HG03469 (cell line): ENCODE measurements around the gene FBXO4.
A peak's percentile ranks its signal among the peaks of the same experiment; 100 is the strongest.

Experiments used
- ATAC-seq: cut with Tn5 transposase; IDR thresholded peaks from one replicate; pipeline ENCODE4 v1.9.1; 2021; ENCODE audit warnings: mild to moderate bottlenecking, moderate library complexity, moderate number of reproducible peaks; ENCODE audit not compliant: unreplicated experiment

Gene FBXO4

GRCh38 chr5:41924872-41925554, at the start of gene FBXO4:
Gene FBXO4, plus strand, starts transcription at chr5:41925281. Its CDS starts 29 bp downstream, at chr5:41925310.
- ATAC-seq, result peak; percentile 89

DNA sequence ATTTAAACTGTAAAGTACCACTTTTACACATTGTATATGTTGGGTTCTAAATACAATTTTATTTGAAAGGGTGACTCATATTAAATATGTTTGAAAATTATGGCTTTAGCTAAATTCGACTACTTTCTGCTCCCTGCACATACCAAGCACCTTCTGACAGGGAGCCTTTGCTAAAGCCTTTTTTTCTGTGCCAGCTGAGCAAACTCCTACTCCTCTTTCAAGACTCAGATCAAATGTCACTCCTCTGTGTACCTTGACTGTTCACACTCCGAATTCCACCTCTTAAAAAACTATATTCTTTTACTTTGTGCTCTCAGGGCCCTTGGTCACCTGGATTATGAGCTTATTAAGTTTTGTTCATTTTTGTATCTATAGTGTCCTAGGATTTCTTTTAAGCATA, 48.4 kb upstream of the FBXO4 start:
- no peak for ATAC-seq

GRCh38 chr5:41877408-41877807, 47.7 kb upstream of the FBXO4 start:
- no peak for ATAC-seq

GRCh38 chr5:41878173-41878572, 46.9 kb upstream of the FBXO4 start:
- no peak for ATAC-seq

DNA sequence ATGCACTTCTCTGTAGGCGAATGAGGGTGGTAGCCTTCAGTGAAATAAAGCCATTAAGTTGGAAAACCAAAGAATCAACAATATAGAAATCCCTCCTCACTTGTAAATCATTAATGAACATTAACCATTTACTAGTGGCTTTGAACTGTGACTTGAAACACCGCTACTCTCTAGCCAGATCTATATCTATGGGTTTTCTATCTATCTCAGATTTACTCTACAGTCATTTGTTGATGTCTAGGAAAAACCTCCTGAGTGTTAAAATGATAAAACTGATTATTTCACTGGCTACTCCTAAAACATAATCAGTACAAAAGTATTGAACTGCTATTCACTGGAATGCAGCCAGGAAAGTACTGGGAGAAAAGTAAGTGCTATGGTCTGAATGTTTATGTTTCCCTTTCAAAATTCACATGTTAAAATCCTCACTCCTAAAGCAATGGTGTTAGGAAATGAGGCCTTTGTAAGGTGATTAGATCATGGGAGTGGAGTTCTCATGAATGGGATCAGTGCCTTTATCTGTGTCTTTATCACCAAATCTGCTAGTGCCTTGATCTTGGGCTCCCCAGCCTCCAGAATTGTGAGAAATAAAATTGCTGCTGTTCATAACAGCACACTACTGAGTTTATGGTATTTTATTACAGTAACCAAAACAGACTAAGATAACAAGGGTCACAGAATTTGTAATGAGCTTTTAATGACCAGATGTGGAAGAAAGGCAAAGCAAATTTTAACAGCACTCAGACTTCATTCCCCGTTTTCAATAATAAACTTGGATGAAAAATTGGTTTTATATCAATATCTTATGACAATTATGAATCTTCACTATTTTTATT, 46.2 kb upstream of the FBXO4 start:
- ATAC-seq, result no peak

DNA sequence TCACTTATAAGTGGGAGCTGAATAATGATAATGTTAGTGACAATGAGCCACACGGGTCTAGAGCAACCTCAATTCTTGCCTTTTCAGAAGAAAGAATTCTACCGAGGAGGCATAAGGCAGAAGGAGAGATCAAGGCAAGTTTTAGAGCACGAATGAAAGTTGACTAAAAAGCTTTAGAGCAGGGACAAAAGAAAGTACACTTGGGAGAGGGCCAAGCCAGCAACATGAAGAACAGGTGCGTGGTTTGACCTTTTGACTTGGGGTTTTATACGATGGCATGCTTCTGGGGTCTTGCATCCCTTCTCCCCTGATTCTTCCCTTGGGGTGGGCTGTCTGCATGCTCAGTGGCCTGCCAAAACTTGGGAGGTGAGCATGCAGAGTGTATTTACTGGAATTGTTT, 42.3 kb upstream of the FBXO4 start:
- no peak for ATAC-seq

- ATAC-seq, result no peak
These were observed 41.8 kb upstream of the FBXO4 start for GRCh38 chr5:41883243-41883642.

DNA sequence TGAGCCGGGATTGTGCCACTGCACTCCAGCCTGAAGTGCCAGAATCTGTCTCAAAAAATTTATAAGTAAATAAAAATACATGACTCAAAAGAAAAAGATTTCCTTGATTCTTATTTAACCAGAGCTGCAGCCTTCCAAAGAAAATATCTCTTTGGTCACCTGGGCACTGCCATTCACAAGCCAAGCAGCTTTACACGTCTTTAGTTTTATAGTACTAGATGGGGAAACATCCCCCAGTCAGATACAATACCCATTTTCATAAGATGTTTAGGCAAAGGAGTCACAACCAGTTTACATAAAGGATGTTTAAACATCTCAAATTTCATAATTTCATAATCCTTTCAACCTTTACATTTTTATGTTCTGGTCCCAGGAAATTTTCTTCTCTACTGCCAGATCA, 41.1 kb upstream of the FBXO4 start:
- ATAC-seq, result no peak

DNA sequence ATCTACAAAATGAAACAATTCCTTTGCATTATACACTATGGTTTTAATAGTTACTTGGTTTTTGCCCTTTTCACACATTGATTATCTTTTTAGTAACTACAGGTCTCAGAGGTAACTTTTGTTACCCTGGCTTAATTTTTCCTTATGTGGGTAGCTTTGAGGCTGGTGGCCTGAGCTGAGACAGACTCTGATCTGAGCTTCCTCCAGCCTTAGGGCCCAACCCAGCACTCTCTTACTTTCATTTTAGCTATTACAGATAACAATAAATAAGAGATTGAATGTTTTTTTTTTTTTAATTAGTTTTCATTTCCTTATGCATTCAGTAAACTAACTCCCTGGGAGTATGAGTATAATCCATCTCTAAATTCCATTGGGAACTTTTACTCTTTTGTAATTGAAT, 39.8 kb upstream of the FBXO4 start:
- ATAC-seq, result no peak

DNA sequence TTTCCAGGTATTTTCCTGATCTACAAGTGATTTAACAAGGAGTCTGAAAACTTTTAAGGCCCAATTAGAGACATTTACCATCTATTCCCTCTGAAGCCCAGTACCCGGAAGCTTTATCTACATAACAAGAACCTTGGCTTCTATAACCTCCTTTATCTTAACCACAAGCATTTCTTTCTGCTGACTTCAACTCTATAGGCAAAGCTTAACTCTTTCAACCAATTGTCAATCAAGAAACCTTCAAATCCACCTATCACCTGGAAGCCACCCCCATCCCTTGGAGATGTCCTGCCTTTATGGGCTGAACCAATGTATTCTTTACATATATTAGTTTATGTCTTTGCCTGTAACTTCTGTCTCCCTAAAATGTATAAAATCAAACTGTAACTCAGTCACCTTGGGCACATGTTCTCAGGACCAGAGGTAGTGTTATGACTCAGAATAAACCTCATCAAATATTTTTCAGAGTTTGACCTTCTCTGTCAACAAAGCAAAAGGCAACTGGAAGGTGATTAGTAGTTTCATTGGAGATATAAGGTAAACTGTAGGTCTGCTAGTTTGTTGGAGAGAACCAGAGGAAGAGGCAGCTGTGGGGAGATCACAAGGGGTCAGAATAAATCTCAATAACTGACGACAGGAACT, 33.9 kb upstream of the FBXO4 start:
- no peak for ATAC-seq

- no peak for ATAC-seq
These were observed 33.0 kb upstream of the FBXO4 start for GRCh38 chr5:41892031-41892430.

GRCh38 chr5:41893074-41893851, 31.8 kb upstream of the FBXO4 start:
- ATAC-seq, result peak; percentile 47

GRCh38 chr5:41896230-41896629, 28.9 kb upstream of the FBXO4 start:
- no peak for ATAC-seq

- ATAC-seq, result no peak
These were observed 21.6 kb upstream of the FBXO4 start for GRCh38 chr5:41903382-41903891.

- ATAC-seq, result peak; percentile 98
These were observed 20.9 kb upstream of the FBXO4 start, which contains the start of gene RIMOC1 for GRCh38 chr5:41903892-41904799. Gene RIMOC1, plus strand, starts transcription at chr5:41904344. Its CDS starts 24 bp downstream, at chr5:41904368.

DNA sequence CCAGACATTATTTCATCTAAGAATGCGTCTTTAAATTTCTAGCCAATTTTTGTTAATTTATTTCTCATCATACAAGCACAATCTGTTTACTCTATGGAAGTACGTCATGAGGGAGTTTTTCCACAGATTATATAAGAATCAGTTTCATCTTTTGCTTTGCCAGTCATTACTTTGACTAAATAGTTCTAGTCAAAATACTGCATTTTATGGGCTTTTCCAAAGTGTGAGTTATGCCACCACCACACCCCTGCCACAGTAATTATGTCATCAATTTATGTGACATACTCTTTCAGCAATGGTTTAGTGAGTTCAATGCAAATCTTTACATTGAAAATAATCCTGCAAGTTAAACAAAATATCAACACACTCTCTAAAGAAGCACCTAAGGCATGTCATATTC, 18.9 kb upstream of the FBXO4 start:
- ATAC-seq, result no peak

GRCh38 chr5:41908374-41909079, 16.6 kb upstream of the FBXO4 start:
- no peak for ATAC-seq

DNA sequence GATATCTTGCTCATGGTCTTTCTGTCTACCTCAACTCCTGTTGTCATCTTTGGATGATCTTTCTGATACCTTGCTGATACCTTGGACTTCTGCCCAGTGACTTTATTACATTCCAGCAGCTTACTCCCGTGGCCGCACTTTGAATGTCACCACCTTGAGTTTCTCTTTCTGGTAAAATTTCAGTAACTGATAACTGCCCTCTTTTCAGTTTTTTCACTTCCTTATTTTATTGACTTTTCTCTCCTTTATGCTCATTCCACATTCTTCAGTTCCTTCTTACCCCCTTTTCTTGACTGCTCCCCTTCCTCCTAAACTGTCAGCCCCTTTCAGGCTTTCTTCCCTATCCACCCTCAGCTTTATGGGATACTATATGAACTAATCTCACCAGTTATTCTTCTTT, 7.0 kb upstream of the FBXO4 start:
- no peak for ATAC-seq

DNA sequence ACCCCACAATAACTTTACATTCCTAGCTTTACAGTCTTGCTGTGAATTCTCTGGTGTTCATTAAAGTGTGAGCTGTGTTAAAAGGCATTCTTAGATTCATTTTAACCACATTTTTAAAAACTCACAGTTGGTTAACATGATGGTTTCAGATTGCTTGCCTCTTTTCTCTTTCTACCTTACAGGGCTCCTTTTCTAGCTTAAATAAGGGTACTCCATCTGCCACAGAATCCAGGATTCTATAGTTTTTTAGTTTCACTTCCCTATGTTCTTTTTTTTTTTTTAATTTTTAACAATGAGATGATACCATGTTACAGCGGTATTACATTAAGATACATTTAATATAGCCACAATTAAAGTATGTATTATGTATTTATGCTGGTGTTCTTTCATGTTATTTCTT, 3.9 kb upstream of the FBXO4 start:
- no peak for ATAC-seq
